GM12875 (cell line): ENCODE data around the gene OLFML3.
A peak's percentile ranks its signal among the peaks of the same experiment; 100 is the strongest.

Experiments
- H3K4me3 ChIP-seq: one replicate; pipeline ENCODE4 v1.5.1; 2011; ENCODE audit warnings: low read depth, low read length, control low read depth
- CTCF ChIP-seq: IDR thresholded peaks from 2 replicates; pipeline ENCODE4 v1.5.1; 2011; ENCODE audit warnings: low read depth, mild to moderate bottlenecking, control low read depth, inconsistent platforms, low read length, moderate library complexity, borderline replicate concordance; ENCODE audit not compliant: insufficient read depth

OLFML3 gene

GRCh38 chr1:113975211-113975895 is 3.9 kb upstream of the OLFML3 start:
- no peak for TF ChIP-seq CTCF
- H3K4me3 ChIP-seq: no peak overlapping the region

- no peak overlapping the region for H3K4me3 ChIP-seq
- TF ChIP-seq CTCF: peak; percentile 31; the same call in 1 of the 2 replicates
These were observed 2.5 kb upstream of the OLFML3 start for GRCh38 chr1:113976609-113977278.

GRCh38 chr1:113977906-113978305 is 1.4 kb upstream of the OLFML3 start:
- TF ChIP-seq CTCF: no peak

GRCh38 chr1:113980110-113980509 is 836 bp downstream of the OLFML3 start:
- TF ChIP-seq CTCF: no peak
- no peak overlapping the region for H3K4me3 ChIP-seq

More at GRCh38 chr1:113977906-113978305, 1.4 kb upstream of the OLFML3 start:
- no peak overlapping the region for H3K4me3 ChIP-seq

GRCh38 chr1:113981962-113982931 is 3.0 kb downstream of the OLFML3 start:
- no peak for TF ChIP-seq CTCF

GRCh38 chr1:113982949-113983348 is 3.7 kb downstream of the OLFML3 start:
- TF ChIP-seq CTCF: no peak
- no peak overlapping the region for H3K4me3 ChIP-seq

More at GRCh38 chr1:113981962-113982931, 3.0 kb downstream of the OLFML3 start:
- no peak overlapping the region for H3K4me3 ChIP-seq
